ENCODE results near the gene FAM241B.

The FAM241B gene

GRCh38 chr10:69634759-69635425 lies 4.8 kb downstream of the FAM241B start:
- no peak for DNase-seq (ENCODE audit: low read depth)

- DNase-seq (ENCODE audit: low read depth): no peak
These were observed 5.6 kb downstream of the FAM241B start for GRCh38 chr10:69635428-69636272.

- DNase-seq (ENCODE audit: low read depth): no peak
These were observed 6.2 kb downstream of the FAM241B start for GRCh38 chr10:69636273-69636575.

- DNase-seq (ENCODE audit: low read depth): no peak
These were observed 6.9 kb downstream of the FAM241B start for GRCh38 chr10:69636626-69637605.

GRCh38 chr10:69638642-69639041 lies 8.6 kb downstream of the FAM241B start:
- DNase-seq (ENCODE audit: low read depth): no peak

- DNase-seq (ENCODE audit: low read depth): peak; percentile 52
These were observed 9.5 kb downstream of the FAM241B start for GRCh38 chr10:69639291-69640195.

- DNase-seq (ENCODE audit: low read depth): no peak
These were observed 10.3 kb downstream of the FAM241B start for GRCh38 chr10:69640196-69640980.

GRCh38 chr10:69641261-69641980 lies 11.4 kb downstream of the FAM241B start:
- no peak for DNase-seq (ENCODE audit: low read depth)

- DNase-seq (ENCODE audit: low read depth): no peak
These were observed 12.7 kb downstream of the FAM241B start for GRCh38 chr10:69642747-69643146.

- no peak for DNase-seq (ENCODE audit: low read depth)
These were observed 14.0 kb downstream of the FAM241B start for GRCh38 chr10:69643779-69644657.

GRCh38 chr10:69644658-69645295 lies 14.7 kb downstream of the FAM241B start:
- peak; percentile 19 for DNase-seq (ENCODE audit: low read depth)

- DNase-seq (ENCODE audit: low read depth): no peak
These were observed 15.5 kb downstream of the FAM241B start for GRCh38 chr10:69645296-69646184.

- DNase-seq (ENCODE audit: low read depth): no peak
These were observed 16.4 kb downstream of the FAM241B start for GRCh38 chr10:69646185-69647060.

- DNase-seq (ENCODE audit: low read depth): no peak
These were observed 17.1 kb downstream of the FAM241B start for GRCh38 chr10:69647126-69647525.

- DNase-seq (ENCODE audit: low read depth): no peak
These were observed 17.8 kb downstream of the FAM241B start for GRCh38 chr10:69647819-69648218.

GRCh38 chr10:69648461-69648860 lies 18.4 kb downstream of the FAM241B start:
- no peak for DNase-seq (ENCODE audit: low read depth)
